ENCODE data around the gene LRP8. TPM values are rescaled to one million over a fixed set of nuclear protein-coding genes. Genes with fewer than 3 reads are reported as not detected.
A peak's percentile ranks its signal among the peaks of the same experiment; 100 is the strongest.

Gene LRP8
- total RNA-seq, 4 donors from 2014 or later: 0.76 to 4.0 (median 2.0) TPM

DNA sequence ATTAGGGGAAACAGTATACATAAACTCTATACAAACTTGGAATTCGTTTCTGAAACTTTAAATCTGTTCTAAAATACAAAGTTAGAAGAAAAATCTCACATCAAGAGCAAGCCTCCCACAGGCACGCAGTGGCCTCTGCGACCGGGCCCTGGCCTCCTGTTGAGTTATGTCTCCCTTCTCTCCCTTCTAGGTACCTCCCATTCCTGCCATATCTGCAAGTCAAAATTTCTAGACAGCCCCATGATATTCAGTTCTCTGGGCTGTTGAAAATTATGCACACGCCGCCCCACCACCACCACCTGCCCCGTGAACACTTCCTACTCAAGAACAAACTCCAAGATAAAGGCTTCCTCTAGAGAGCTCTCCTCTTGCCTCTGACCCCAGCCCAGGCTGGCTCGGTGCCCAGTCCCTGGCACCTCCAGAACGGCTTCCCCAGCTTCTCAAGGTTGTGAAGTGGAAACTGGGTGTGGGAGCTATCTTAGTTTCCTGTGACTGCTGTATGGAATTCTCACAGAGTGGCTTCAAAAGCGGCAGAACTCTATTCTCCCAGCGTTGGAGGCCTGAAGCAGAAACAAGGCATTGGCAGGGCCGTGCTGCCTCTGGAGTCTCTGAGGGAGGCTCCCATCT lies 37.7 kb upstream of the LRP8 start:
- WGBS, 2 donors: 68 to 74% methylated on average over 12 of the region's 12 CpGs
- no peak for TF ChIP-seq POLR2A (IDR thresholded peaks at IDR 0.05)
- TF ChIP-seq CTCF (IDR thresholded peaks at IDR 0.05): no peak
- intact Hi-C loops (cut with DNase I; ENCODE audit: low total_unique reads): no loop called here
- DNase-seq (ENCODE audit: low spot score in 2 of 2): peak in 1 of 2 donors; percentile 73
- H3K4me3 ChIP-seq (ENCODE audit: low read depth, poor library complexity, severe bottlenecking): no peak overlapping the region

GRCh38 chr1:53362851-53363642 lies 35.2 kb upstream of the LRP8 start:
- no peak overlapping the region for H3K4me3 ChIP-seq (ENCODE audit: low read depth, poor library complexity, severe bottlenecking)
- intact Hi-C loops (cut with DNase I; ENCODE audit: low total_unique reads): no loop called here
- TF ChIP-seq CTCF (IDR thresholded peaks at IDR 0.05) (no peak), POLR2A (IDR thresholded peaks at IDR 0.05) (no peak)
- peak in 1 of 2 donors; percentile 53 for DNase-seq (ENCODE audit: low spot score in 2 of 2)
- WGBS, 2 donors: 84 to 90% methylated on average over 9 of the region's 9 CpGs

DNA sequence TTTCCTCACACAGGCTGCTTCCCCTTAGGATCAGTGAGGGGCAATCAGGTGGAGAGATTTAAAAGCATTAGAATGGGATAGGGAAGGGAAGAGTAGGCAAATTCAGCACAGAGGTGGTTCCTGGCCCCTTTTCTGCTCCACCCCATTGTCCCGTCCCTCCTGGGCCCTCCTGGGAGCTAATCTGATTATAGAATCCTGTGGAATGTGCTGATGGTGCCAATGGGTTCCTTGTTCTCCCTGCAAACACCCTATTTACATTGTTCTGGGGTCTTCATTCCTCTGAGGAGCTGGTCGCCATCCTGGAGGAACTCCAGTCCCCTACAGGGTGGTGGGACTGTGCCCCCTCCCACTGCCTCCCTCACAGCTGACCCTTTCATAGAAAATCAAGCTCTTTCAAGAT lies 34.4 kb upstream of the LRP8 start:
- H3K4me3 ChIP-seq (ENCODE audit: low read depth, poor library complexity, severe bottlenecking): no peak overlapping the region
- intact Hi-C loops (cut with DNase I; ENCODE audit: low total_unique reads): no loop called here
- WGBS, 2 donors: 76 to 78% methylated on average over 2 of the region's 2 CpGs
- peak in 1 of 2 donors; percentile 34 for DNase-seq (ENCODE audit: low spot score in 2 of 2)
- TF ChIP-seq CTCF (IDR thresholded peaks at IDR 0.05) (no peak), POLR2A (IDR thresholded peaks at IDR 0.05) (no peak)

DNA sequence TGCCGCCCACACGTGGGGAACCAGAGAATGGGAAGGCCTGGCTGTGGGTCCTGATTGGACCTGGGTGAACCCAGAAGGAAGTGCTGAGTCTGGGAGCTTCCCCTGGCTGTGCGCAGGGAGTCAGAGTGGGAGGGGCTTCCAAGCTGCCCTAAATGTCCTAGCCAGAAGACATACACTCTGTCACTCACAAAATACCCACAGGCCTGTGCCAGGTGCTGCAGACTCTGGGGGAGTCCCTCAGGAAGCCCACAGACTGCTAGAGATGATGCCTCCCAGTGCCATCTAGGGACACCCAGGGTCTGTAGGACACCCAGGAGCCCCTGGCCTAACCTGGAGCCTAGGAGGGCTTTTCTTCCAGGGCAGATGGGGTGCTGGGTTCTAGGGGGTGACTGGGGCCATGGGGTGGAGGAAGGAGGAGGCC lies 33.7 kb upstream of the LRP8 start:
- TF ChIP-seq CTCF (IDR thresholded peaks at IDR 0.05) (no peak), POLR2A (IDR thresholded peaks at IDR 0.05) (no peak)
- H3K4me3 ChIP-seq (ENCODE audit: low read depth, poor library complexity, severe bottlenecking): no peak overlapping the region
- intact Hi-C loops (cut with DNase I; ENCODE audit: low total_unique reads): no loop called here
- WGBS, 2 donors: 63 to 73% methylated on average over 3 of the region's 3 CpGs
- peak in 1 of 2 donors; percentile 69 for DNase-seq (ENCODE audit: low spot score in 2 of 2)

- TF ChIP-seq CTCF (IDR thresholded peaks at IDR 0.05) (no peak), POLR2A (IDR thresholded peaks at IDR 0.05) (no peak)
- WGBS, 2 donors: 50 to 58% methylated on average over 2 of the region's 2 CpGs
- intact Hi-C loops (cut with DNase I; ENCODE audit: low total_unique reads): no loop called here
- peak in 1 of 2 donors; percentile 15 for DNase-seq (ENCODE audit: low spot score in 2 of 2)
- no peak overlapping the region for H3K4me3 ChIP-seq (ENCODE audit: low read depth, poor library complexity, severe bottlenecking)
Measured at GRCh38 chr1:53359934-53360276, 32.0 kb upstream of the LRP8 start.
